HEK293 (cell line): Measurements from ENCODE around the gene RPP30.

ENCODE experiments used
- CTCF ChIA-PET: fragments of 350-600 bp; formaldehyde crosslinking; extraction: SDS; loops from one replicate; lab custom pipeline; 2021; ENCODE audit warnings: antibody characterized with exemption; lab: Yijun Ruan, JAX
- POLR2A ChIA-PET: fragments of 300-600 bp; formaldehyde crosslinking; extraction: SDS; loops from one replicate; lab custom pipeline; 2020; ENCODE audit warnings: antibody characterized with exemption, inconsistent platforms; lab: Yijun Ruan, JAX
- H3K27ac ChIP-seq: fragments of 200-500 bp; sonication (Bioruptor generic); 2 replicates; pipeline ENCODE4 v1.5.1; 2014; ENCODE audit warnings: low read depth, low read length, control low read depth, inconsistent platforms; ENCODE audit errors: extremely low read depth
- H3K36me3 ChIP-seq, 2 experiments: fragments of 200-500 bp in 1 of 2; sonication (Bioruptor generic) in 1 of 2; 1 replicate in 1 of 2; 2 replicates in 1 of 2; pipeline ENCODE4 v1.5.1; 2014 to 2017; ENCODE audit warnings: inconsistent platforms in 2 of 2, low read length in 2 of 2; ENCODE audit not compliant: control insufficient read depth in 2 of 2, insufficient read depth in 1 of 2
- H3K4me1 ChIP-seq: fragments of 200-500 bp; sonication (Bioruptor generic); 2 replicates; pipeline ENCODE4 v1.5.1; 2014; ENCODE audit warnings: mild to moderate bottlenecking, low read length, inconsistent platforms; ENCODE audit not compliant: control insufficient read depth, insufficient read depth
- H3K4me3 ChIP-seq: 2 replicates; pipeline ENCODE4 v1.5.1; 2011; ENCODE audit warnings: low read depth, mild to moderate bottlenecking, control low read depth, low read length, moderate library complexity
- H3K9me3 ChIP-seq: fragments of 200-500 bp; sonication (Bioruptor generic); 2 replicates; pipeline ENCODE4 v1.5.1; 2014; ENCODE audit warnings: low read depth, low read length, inconsistent platforms; ENCODE audit not compliant: control insufficient read depth, insufficient read depth
- ATF2 ChIP-seq: fragments of 450-650 bp; formaldehyde crosslinking; IDR thresholded peaks from 2 replicates; pipeline ENCODE4 v1.5.1; 2016; ENCODE audit warnings: missing biosample characterization, missing genetic modification characterization, low read depth
- GFI1B ChIP-seq: fragments of 450-650 bp; formaldehyde crosslinking; IDR thresholded peaks from 2 replicates; pipeline ENCODE4 v1.5.1; 2016; ENCODE audit warnings: missing biosample characterization, missing genetic modification characterization
- HIC1 ChIP-seq: fragments of 450-650 bp; formaldehyde crosslinking; IDR thresholded peaks from 2 replicates; pipeline ENCODE4 v1.5.1; 2016; ENCODE audit warnings: missing biosample characterization, missing genetic modification characterization
- HOXD13 ChIP-seq: sonication (generic); formaldehyde crosslinking; IDR thresholded peaks from 2 replicates; pipeline ENCODE4 v1.8.0; 2022; ENCODE audit warnings: missing genetic modification reagents, borderline replicate concordance
- KLF16 ChIP-seq: fragments of 450-650 bp; formaldehyde crosslinking; IDR thresholded peaks from 2 replicates; pipeline ENCODE4 v1.5.1; 2017; ENCODE audit warnings: missing biosample characterization, missing genetic modification characterization
- KLF8 ChIP-seq: fragments of 450-650 bp; formaldehyde crosslinking; IDR thresholded peaks from 2 replicates; pipeline ENCODE4 v1.5.1; 2016; ENCODE audit warnings: missing biosample characterization, missing genetic modification characterization
- OSR2 ChIP-seq: fragments of 450-650 bp; formaldehyde crosslinking; IDR thresholded peaks from 2 replicates; pipeline ENCODE4 v1.5.1; 2016; ENCODE audit warnings: missing biosample characterization, missing genetic modification characterization
- PATZ1 ChIP-seq: fragments of 450-650 bp; formaldehyde crosslinking; IDR thresholded peaks from 2 replicates; pipeline ENCODE4 v1.5.1; 2016; ENCODE audit warnings: missing biosample characterization, missing genetic modification characterization
- REPIN1 ChIP-seq: fragments of 450-650 bp; formaldehyde crosslinking; IDR thresholded peaks from 2 replicates; pipeline ENCODE4 v1.5.1; 2017; ENCODE audit warnings: missing biosample characterization, missing genetic modification characterization, low read depth
- SCRT2 ChIP-seq: fragments of 450-650 bp; formaldehyde crosslinking; IDR thresholded peaks from 2 replicates; pipeline ENCODE4 v1.5.1; 2016; ENCODE audit warnings: missing biosample characterization, missing genetic modification characterization
- WT1 ChIP-seq: fragments of 450-650 bp; formaldehyde crosslinking; IDR thresholded peaks from 2 replicates; pipeline ENCODE4 v1.5.1; 2016; ENCODE audit warnings: missing biosample characterization, missing genetic modification characterization
- ZBTB21 ChIP-seq: fragments of 450-650 bp; formaldehyde crosslinking; IDR thresholded peaks from 2 replicates; pipeline ENCODE4 v1.5.1; 2017; ENCODE audit warnings: missing biosample characterization, missing genetic modification characterization
- ZBTB26 ChIP-seq: fragments of 450-650 bp; formaldehyde crosslinking; optimal IDR thresholded peaks from 2 replicates; pipeline ENCODE3; 2016; ENCODE audit warnings: missing biosample characterization, mild to moderate bottlenecking, missing genetic modification characterization
- ZBTB49 ChIP-seq: fragments of 450-650 bp; formaldehyde crosslinking; IDR thresholded peaks from 2 replicates; pipeline ENCODE4 v1.5.1; 2016; ENCODE audit warnings: missing biosample characterization, missing genetic modification characterization, low read depth
- ZFHX2 ChIP-seq: fragments of 450-650 bp; formaldehyde crosslinking; conservative IDR thresholded peaks from 2 replicates; pipeline ENCODE4 v1.5.1; 2016; ENCODE audit warnings: missing biosample characterization, missing genetic modification characterization
- ZFP37 ChIP-seq: fragments of 450-650 bp; formaldehyde crosslinking; IDR thresholded peaks from 2 replicates; pipeline ENCODE4 v1.5.1; 2016; ENCODE audit warnings: missing biosample characterization, missing genetic modification characterization
- ZIC2 ChIP-seq: fragments of 450-650 bp; formaldehyde crosslinking; IDR thresholded peaks from 2 replicates; pipeline ENCODE4 v1.5.1; 2016; ENCODE audit warnings: missing biosample characterization, missing genetic modification characterization
- ZNF544 ChIP-seq: fragments of 450-650 bp; formaldehyde crosslinking; IDR thresholded peaks from 2 replicates; pipeline ENCODE4 v1.5.0; 2017; ENCODE audit warnings: missing biosample characterization, missing genetic modification characterization
- ZNF571 ChIP-seq: fragments of 450-650 bp; formaldehyde crosslinking; IDR thresholded peaks from 2 replicates; pipeline ENCODE4 v1.5.0; 2017; ENCODE audit warnings: missing biosample characterization, missing genetic modification characterization
- ZNF596 ChIP-seq: fragments of 450-650 bp; IDR thresholded peaks from 2 replicates; pipeline ENCODE4 v1.5.0; 2018; ENCODE audit warnings: missing biosample characterization, mild to moderate bottlenecking, missing genetic modification characterization, moderate library complexity
- ZNF664 ChIP-seq: fragments of 450-650 bp; formaldehyde crosslinking; IDR thresholded peaks from 2 replicates; pipeline ENCODE4 v1.5.1; 2016; ENCODE audit warnings: missing biosample characterization, missing genetic modification characterization
- ZNF791 ChIP-seq: fragments of 450-650 bp; formaldehyde crosslinking; IDR thresholded peaks from 2 replicates; pipeline ENCODE4 v1.5.1; 2016; ENCODE audit warnings: missing biosample characterization, missing genetic modification characterization
- ZNF843 ChIP-seq: fragments of 450-650 bp; formaldehyde crosslinking; IDR thresholded peaks from 2 replicates; pipeline ENCODE4 v1.5.1; 2016; ENCODE audit warnings: missing biosample characterization, missing genetic modification characterization
- ZSCAN23 ChIP-seq: fragments of 450-650 bp; formaldehyde crosslinking; IDR thresholded peaks from 2 replicates; pipeline ENCODE4 v1.5.1; 2016; ENCODE audit warnings: missing biosample characterization, missing genetic modification characterization

The RPP30 gene

GRCh38 chr10:90944749-90945148, 73.0 kb downstream of the RPP30 start (continued):
- TF ChIP-seq GFI1B (tag by site-specific recombination) (no peak), ZSCAN23 (tag by site-specific recombination) (no peak), ZIC2 (tag by site-specific recombination) (no peak), KLF16 (tag by site-specific recombination) (no peak), ZNF596 (no peak), ZFP37 (tag by site-specific recombination) (no peak), HOXD13 (CRISPR knock-in tag) (no peak), ZNF791 (no peak), HIC1 (tag by site-specific recombination) (no peak)
- TF ChIP-seq, all 188 proteins: peak for 0

- no peaks in the 10 kb centered on the region for H3K4me1 ChIP-seq
- H3K9me3 ChIP-seq = no peaks in the 10 kb centered on the region
- ChIA-PET CTCF (no interaction called here), POLR2A (no interaction called here)
- no peaks in the 10 kb centered on the region for H3K36me3 ChIP-seq
- H3K4me3 ChIP-seq = no peak overlapping the region
- H3K27ac ChIP-seq = no peak overlapping the region
- no peak for TF ChIP-seq ZNF843 (tag by site-specific recombination)
- no peak for TF ChIP-seq ZFHX2 (tag by site-specific recombination)
- TF ChIP-seq ZBTB49 = no peak
- no peak for TF ChIP-seq ZBTB21
- no peak for TF ChIP-seq ZNF664 (tag by site-specific recombination)
- no peak for TF ChIP-seq ZFP37 (tag by site-specific recombination)
- no peak for TF ChIP-seq ZNF544 (tag by site-specific recombination)
- no peak for TF ChIP-seq ZNF571 (tag by site-specific recombination)
- no peak for TF ChIP-seq OSR2 (tag by site-specific recombination)
Measured at GRCh38 chr10:90945491-90946070, 73.8 kb downstream of the RPP30 start.

GRCh38 chr10:90947030-90947960, 75.5 kb downstream of the RPP30 start:
- H3K9me3 ChIP-seq = no peaks in the 10 kb centered on the region
- CTCF ChIA-PET = interaction anchor here (0.8 to 1.9 kb wide), 2 partner anchors 27 to 36 kb away, joined by 4 to 7 read pairs; no protein-coding TSS in a partner anchor
- H3K4me1 ChIP-seq = no peaks in the 10 kb centered on the region
- no peak overlapping the region for H3K27ac ChIP-seq
- H3K36me3 ChIP-seq = no peaks in the 10 kb centered on the region
- POLR2A ChIA-PET = interaction anchor here (1.0 kb wide), 1 partner anchor 27 kb away, joined by 3 read pairs; the partner anchor contains the start of gene ANKRD1
- no peak overlapping the region for H3K4me3 ChIP-seq
- TF ChIP-seq REPIN1 (tag by site-specific recombination) (no peak), PATZ1 (tag by site-specific recombination) (no peak), KLF8 (tag by site-specific recombination) (no peak), WT1 (tag by site-specific recombination) (no peak), SCRT2 (tag by site-specific recombination) (no peak), ATF2 (tag by site-specific recombination) (no peak), ZBTB26 (tag by site-specific recombination) (no peak)
